OCI-LY3 (cell line): ENCODE data around the gene HIVEP2.

Experiments
- H2AFZ ChIP-seq: fragments of 200-600, 300-600 bp; shearing (Covaris generic); 2 replicates; pipeline ENCODE4 v1.6.0; 2014; ENCODE audit warnings: antibody characterized with exemption, low read depth, low read length
- H3K27ac ChIP-seq: fragments of 200-600, 300-600 bp; sonication (generic); 2 replicates; pipeline ENCODE4 v1.5.1; 2014; ENCODE audit warnings: mild to moderate bottlenecking, low read length, moderate library complexity, mixed read lengths
- H3K27me3 ChIP-seq: fragments of 200-600, 300-600 bp; sonication (generic); 2 replicates; pipeline ENCODE4 v1.6.1; 2014; ENCODE audit warnings: low read depth, low read length, mixed read lengths
- H3K36me3 ChIP-seq: fragments of 200-600, 300-600 bp; sonication (generic); replicated peaks from 2 replicates; pipeline ENCODE3; 2014; ENCODE audit warnings: low read depth, low read length, mixed read lengths
- H3K4me1 ChIP-seq: fragments of 300-600, 200-600 bp; sonication (generic); 2 replicates; pipeline ENCODE4 v1.6.1; 2014; ENCODE audit warnings: low read length, mixed read lengths
- H3K4me2 ChIP-seq: fragments of 200-600, 300-600 bp; sonication (generic); 2 replicates; pipeline ENCODE4 v1.6.1; 2014; ENCODE audit warnings: low read length, mixed read lengths
- H3K4me3 ChIP-seq: fragments of 300-600, 200-600 bp; sonication (generic); 2 replicates; pipeline ENCODE4 v1.5.1; 2014; ENCODE audit warnings: antibody characterized with exemption, mild to moderate bottlenecking, low read length, moderate library complexity
- H3K79me2 ChIP-seq: fragments of 300-600, 200-600 bp; shearing (Covaris generic); 2 replicates; pipeline ENCODE4 v1.6.1; 2014; ENCODE audit warnings: mild to moderate bottlenecking, low read length, mixed read lengths
- H3K9ac ChIP-seq: fragments of 300-600, 200-600 bp; shearing (Covaris generic); 2 replicates; pipeline ENCODE4 v1.6.0; 2014; ENCODE audit warnings: mild to moderate bottlenecking, low read length, moderate library complexity
- H3K9me3 ChIP-seq: fragments of 200-600, 300-600 bp; shearing (Covaris generic); 2 replicates; pipeline ENCODE4 v1.6.1; 2014; ENCODE audit warnings: low read length, mixed read lengths; ENCODE audit not compliant: insufficient read depth
- H4K20me1 ChIP-seq: fragments of 200-600, 300-600 bp; sonication (generic); 2 replicates; pipeline ENCODE4 v1.6.1; 2016; ENCODE audit warnings: low read length, mixed read lengths; ENCODE audit not compliant: insufficient read depth
- CTCF ChIP-seq: fragments of 200-600, 300-600 bp; sonication (generic); IDR thresholded peaks from 2 replicates; pipeline ENCODE4 v1.5.1; 2014; ENCODE audit warnings: antibody characterized with exemption, low read length, low read depth
- EZH2phosphoT487 ChIP-seq: fragments of 200-600 bp; shearing (Covaris generic); IDR thresholded peaks from 2 replicates; pipeline ENCODE4 v1.6.1; 2018; ENCODE audit warnings: antibody characterized with exemption, mixed run types, low read depth

Gene HIVEP2

GRCh38 chr6:142822842-142823241, 122.1 kb downstream of the HIVEP2 start:
- Histone ChIP-seq H3K4me1 (peaks cover 46% of the 10 kb centered on the region), H3K27me3 (no peaks in the 10 kb centered on the region), H4K20me1 (peaks cover 18% of the 10 kb centered on the region), H3K27ac (peak overlapping the region; percentile 46; the same call in 1 of the 2 replicates), H2AFZ (no peak overlapping the region), H3K36me3 (peaks cover 6% of the 10 kb centered on the region), H3K4me2 (peak overlapping the region; percentile 67), H3K9me3 (no peaks in the 10 kb centered on the region), H3K4me3 (peak overlapping the region; percentile 15; the same call in 1 of the 2 replicates), H3K79me2 (peaks cover 20% of the 10 kb centered on the region), H3K9ac (peak overlapping the region; percentile 11; the same call in 1 of the 2 replicates)
- no peak for TF ChIP-seq EZH2phosphoT487
- TF ChIP-seq CTCF = peak; percentile 55

- H3K27me3 ChIP-seq = no peaks in the 10 kb centered on the region
- H2AFZ ChIP-seq = no peak overlapping the region
- H3K4me3 ChIP-seq = peak overlapping the region; percentile 15; the same call in 1 of the 2 replicates
- peak overlapping the region; percentile 11; the same call in 1 of the 2 replicates for H3K9ac ChIP-seq
- no peaks in the 10 kb centered on the region for H3K9me3 ChIP-seq
- peaks cover 6% of the 10 kb centered on the region for H3K36me3 ChIP-seq
- H3K79me2 ChIP-seq = peaks cover 20% of the 10 kb centered on the region
- peak overlapping the region; percentile 46; the same call in 1 of the 2 replicates for H3K27ac ChIP-seq
- H3K4me2 ChIP-seq = peak overlapping the region; percentile 67
- no peak for TF ChIP-seq CTCF
- TF ChIP-seq EZH2phosphoT487 = no peak
- H4K20me1 ChIP-seq = peaks cover 18% of the 10 kb centered on the region
- H3K4me1 ChIP-seq = peaks cover 46% of the 10 kb centered on the region
Measured at GRCh38 chr6:142822383-142822782, 122.6 kb downstream of the HIVEP2 start.

GRCh38 chr6:142821860-142822259, 123.1 kb downstream of the HIVEP2 start:
- Histone ChIP-seq H3K27ac (peak overlapping the region; percentile 14; the same call in 1 of the 2 replicates), H3K79me2 (peaks cover 20% of the 10 kb centered on the region), H4K20me1 (peaks cover 18% of the 10 kb centered on the region), H2AFZ (no peak overlapping the region), H3K9me3 (no peaks in the 10 kb centered on the region), H3K4me3 (no peak overlapping the region), H3K27me3 (no peaks in the 10 kb centered on the region), H3K36me3 (peaks cover 6% of the 10 kb centered on the region), H3K9ac (no peak overlapping the region), H3K4me1 (peaks cover 46% of the 10 kb centered on the region), H3K4me2 (peak overlapping the region; percentile 43)
- TF ChIP-seq EZH2phosphoT487 = no peak
- no peak for TF ChIP-seq CTCF

GRCh38 chr6:142821164-142821716, 123.7 kb downstream of the HIVEP2 start:
- peaks cover 46% of the 10 kb centered on the region for H3K4me1 ChIP-seq
- peaks cover 6% of the 10 kb centered on the region for H3K36me3 ChIP-seq
- H3K9me3 ChIP-seq = no peaks in the 10 kb centered on the region
- no peak overlapping the region for H3K4me3 ChIP-seq
- H3K4me2 ChIP-seq = no peak overlapping the region
- H2AFZ ChIP-seq = no peak overlapping the region
- no peak overlapping the region for H3K9ac ChIP-seq
- H3K27ac ChIP-seq = no peak overlapping the region
- H3K27me3 ChIP-seq = no peaks in the 10 kb centered on the region
- TF ChIP-seq CTCF (no peak), EZH2phosphoT487 (no peak)
- H4K20me1 ChIP-seq = peaks cover 18% of the 10 kb centered on the region
- H3K79me2 ChIP-seq = peaks cover 20% of the 10 kb centered on the region
